ENCODE data around the gene PLCD1.
"Not testable (repeated sequence)": the region's sequence is repeated elsewhere in the genome, so short reads cannot be mapped to it uniquely, and the experiment has no call there.

The PLCD1 gene

DNA sequence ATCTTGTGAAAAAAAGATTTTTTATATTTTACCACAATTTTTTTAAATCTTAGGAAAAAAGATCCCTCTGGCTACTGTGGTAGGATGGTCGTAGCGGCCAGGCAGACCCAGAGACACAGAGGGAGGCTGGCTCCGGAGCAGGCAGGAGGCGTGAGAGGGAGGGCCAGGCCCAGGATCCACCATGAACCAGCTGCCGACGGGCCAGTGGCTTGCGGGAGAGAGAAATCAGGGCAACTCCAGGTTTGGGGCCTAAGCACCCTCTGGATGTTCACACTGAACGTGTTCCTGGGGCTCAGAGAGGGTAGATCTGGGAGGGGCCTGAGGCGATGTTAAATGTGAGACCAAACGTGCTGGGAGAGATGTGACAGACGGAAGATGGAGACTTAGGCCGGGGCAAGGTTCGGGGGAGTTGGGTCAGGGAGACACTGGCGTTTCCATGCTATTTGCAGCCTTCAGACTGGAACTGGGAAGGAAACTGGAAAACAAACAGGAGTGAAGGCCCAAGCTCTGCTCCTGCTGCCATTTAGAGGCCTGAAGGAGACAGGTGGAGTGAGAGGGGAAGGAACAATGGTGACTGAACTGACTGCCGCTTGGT is 40.4 kb downstream of the PLCD1 start:
- TF ChIP-seq, protein P1, sequence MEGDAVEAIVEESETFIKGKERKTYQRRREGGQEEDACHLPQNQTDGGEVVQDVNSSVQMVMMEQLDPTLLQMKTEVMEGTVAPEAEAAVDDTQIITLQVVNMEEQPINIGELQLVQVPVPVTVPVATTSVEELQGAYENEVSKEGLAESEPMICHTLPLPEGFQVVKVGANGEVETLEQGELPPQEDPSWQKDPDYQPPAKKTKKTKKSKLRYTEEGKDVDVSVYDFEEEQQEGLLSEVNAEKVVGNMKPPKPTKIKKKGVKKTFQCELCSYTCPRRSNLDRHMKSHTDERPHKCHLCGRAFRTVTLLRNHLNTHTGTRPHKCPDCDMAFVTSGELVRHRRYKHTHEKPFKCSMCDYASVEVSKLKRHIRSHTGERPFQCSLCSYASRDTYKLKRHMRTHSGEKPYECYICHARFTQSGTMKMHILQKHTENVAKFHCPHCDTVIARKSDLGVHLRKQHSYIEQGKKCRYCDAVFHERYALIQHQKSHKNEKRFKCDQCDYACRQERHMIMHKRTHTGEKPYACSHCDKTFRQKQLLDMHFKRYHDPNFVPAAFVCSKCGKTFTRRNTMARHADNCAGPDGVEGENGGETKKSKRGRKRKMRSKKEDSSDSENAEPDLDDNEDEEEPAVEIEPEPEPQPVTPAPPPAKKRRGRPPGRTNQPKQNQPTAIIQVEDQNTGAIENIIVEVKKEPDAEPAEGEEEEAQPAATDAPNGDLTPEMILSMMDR (IDR thresholded peaks at IDR 0.05; ENCODE audit: borderline replicate concordance, insufficient read depth, low read depth, low read length), result no peak
- no peak overlapping the region for H3K4me3 ChIP-seq (ENCODE audit: low read depth, low read length)

DNA sequence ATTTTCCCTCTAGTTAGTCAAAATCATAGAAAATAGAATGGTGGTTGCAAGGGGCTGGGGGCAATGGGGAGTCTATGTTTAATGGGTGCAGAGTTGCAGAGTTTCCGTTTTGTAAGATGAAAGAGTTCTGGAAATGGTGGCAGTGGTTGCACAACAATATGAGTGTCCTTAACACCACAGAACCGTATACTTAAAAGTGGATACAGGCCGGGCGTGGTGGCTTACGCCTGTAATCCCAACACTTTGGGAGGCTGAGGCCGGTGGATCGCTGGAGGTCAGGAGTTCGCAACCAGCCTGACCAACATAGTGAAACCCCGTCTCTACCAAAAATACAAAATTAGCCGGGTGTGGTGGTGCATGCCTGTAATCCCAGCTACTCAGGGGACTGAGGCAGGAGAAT is 41.1 kb downstream of the PLCD1 start:
- not testable (repeated sequence) for H3K4me3 ChIP-seq (ENCODE audit: low read depth, low read length)

DNA sequence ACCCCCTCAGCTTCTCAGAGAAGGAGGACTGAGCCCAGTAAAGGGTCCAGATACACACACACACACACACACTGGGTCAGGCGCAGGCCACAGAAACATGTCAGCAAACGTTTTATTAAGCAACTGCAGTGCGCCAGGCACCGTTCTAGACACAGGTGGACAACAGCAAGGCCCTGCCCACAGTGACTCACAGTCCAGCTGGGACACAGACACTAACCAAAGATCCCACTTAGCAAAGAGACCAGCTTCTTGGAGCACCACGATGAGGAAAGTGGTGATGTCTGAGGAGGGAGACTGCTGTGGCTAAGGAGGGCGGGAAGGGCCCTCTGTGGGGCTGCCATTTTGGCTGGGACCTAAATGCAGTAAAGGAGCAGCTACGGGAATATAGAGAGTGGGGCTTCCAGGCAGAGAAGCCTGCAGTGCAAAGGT is 41.7 kb downstream of the PLCD1 start:
- TF ChIP-seq, protein P1 (IDR thresholded peaks at IDR 0.05; ENCODE audit: borderline replicate concordance, insufficient read depth, low read depth, low read length), result no peak
- H3K4me3 ChIP-seq (ENCODE audit: low read depth, low read length), result no peak overlapping the region

DNA sequence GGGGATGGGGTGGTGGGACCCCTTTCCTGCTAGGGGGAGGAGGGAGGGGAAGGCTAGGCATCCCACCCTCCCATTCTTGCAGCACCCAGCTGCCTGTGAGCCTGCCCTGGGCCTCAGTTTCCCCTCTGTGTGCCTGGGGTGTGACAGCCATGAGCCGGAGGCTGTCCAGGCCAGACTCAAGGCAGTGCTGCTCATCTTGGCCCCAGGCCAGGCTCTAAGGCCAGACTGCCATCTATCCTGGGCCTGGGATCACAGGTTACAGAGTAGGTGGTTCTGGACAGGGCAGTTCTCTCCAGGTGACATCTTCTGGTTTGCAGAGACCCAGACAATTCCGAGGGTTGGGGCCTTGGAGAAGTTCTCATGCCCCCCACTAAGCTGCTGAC is 42.1 kb downstream of the PLCD1 start:
- TF ChIP-seq, protein P1 (IDR thresholded peaks at IDR 0.05; ENCODE audit: borderline replicate concordance, insufficient read depth, low read depth, low read length), result no peak
- no peak overlapping the region for H3K4me3 ChIP-seq (ENCODE audit: low read depth, low read length)

DNA sequence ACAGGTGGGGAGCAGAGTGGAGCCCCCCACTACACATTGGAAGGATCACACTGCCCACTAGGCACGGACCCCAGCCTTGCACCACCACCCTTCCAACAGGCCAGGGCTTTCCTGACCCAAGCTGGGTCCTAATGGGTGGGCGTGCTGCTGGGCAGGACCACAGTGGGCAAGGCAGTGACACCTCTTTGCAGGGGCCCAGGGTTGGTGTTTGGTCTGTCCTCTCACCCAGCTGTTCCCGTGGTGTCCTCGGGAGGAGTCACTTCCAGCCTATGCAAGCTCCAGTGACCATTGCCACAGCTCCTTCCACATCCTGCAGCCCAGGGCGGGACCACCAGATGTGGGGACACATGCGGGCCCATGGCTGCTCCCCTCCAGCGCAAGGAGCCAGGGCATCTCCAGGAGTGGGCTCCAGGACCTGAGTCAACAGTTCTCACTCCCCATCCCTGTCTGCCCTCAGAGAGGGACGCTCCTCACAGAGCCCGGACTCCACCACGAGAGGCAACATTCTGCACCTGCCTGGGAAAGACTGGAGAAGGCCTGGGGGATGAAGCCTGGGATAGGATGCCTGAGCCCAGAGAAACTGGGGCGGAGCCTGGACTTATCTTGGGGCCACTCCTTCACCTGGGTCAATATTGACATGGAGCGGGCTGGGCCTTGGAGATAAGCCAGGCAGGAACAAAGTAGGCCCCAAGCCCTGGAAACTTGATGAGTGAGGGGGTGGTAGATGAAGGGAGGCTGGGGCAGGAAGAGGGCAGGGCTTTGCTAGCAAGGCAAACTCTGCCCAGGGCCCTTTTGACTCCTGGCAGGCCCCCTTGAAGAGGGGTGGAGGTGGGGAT is 42.7 kb downstream of the PLCD1 start:
- TF ChIP-seq, protein P1 (IDR thresholded peaks at IDR 0.05; ENCODE audit: borderline replicate concordance, insufficient read depth, low read depth, low read length), result no peak
- no peak overlapping the region for H3K4me3 ChIP-seq (ENCODE audit: low read depth, low read length)

DNA sequence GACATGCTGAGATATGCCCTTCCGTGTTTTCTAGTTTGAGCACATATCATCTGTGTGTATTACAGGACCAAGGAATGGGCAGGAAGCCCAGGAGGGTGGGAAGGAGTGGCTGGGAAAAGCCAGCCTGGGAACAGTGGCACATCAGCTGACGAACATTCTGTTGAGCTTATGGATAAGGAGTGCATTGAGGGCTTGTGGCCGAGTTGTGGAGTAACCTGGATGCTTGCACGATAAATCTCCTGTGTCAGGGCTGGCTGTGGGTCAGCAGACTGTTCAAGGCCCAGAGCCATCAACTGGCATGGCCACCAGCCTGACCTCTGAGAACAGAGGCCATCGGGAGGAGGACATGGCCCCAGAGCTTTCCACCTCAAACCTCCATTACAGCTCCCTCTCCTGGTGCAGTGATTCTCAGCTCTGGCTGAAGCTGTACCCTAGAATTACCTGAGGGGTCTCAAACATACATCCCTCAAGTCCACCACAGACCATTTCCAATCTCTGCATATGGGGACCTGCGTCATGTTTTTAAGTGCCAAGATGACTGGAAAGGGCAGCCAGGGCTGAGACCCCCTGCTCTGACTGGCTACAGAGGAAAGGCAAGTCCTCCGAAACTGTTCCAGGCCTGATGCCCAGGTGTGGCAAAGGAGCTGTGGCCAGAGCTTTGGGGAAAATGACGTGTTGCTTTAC is 43.7 kb downstream of the PLCD1 start:
- no peak overlapping the region for H3K4me3 ChIP-seq (ENCODE audit: low read depth, low read length)
- TF ChIP-seq, protein P1 (IDR thresholded peaks at IDR 0.05; ENCODE audit: borderline replicate concordance, insufficient read depth, low read depth, low read length), result no peak

DNA sequence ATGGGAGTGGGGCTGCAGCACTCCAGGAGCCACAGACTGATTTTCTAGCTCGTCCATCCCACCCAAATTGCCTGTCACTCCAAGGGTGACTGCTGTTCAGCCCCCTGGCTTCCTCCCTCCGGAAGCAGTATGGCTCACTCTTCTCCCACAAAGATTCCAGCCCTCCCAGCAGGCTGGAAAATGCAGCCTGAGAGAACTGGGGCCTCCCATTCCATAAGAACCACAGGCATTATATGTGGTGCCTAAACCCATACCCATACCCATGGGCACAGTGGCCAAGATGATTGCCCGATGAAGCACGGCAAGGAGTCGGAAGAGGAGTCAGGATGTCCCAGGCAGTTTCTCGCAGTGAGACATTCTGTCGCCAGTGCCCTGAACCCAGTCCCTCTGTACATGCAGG is 44.8 kb downstream of the PLCD1 start:
- H3K4me3 ChIP-seq (ENCODE audit: low read depth, low read length), result no peak overlapping the region
- TF ChIP-seq, protein P1 (IDR thresholded peaks at IDR 0.05; ENCODE audit: borderline replicate concordance, insufficient read depth, low read depth, low read length), result no peak

Measured in GM12875 (cell line).